Activated CD4-positive, alpha-beta memory T cell treated with anti-CD3 and anti-CD28 coated beads, Interleukin-2, amount 10 ng/mL, durations not matched to agents 7 days and 5 days (primary cell): ENCODE data around the gene RANBP3. TPM values are rescaled to one million over a fixed set of nuclear protein-coding genes. Genes with fewer than 3 reads are reported as not detected.

Source experiments
- CTCF ChIA-PET: fragments of 350-600 bp; sonication (Branson Sonifier 250); formaldehyde crosslinking; loops from one replicate; lab custom pipeline; 2021; ENCODE audit warnings: antibody characterized with exemption, inconsistent platforms; lab: Charles Lee
- POLR2A ChIA-PET: fragments of 350-600 bp; sonication (Branson Sonifier 250); formaldehyde crosslinking; loops from one replicate; lab custom pipeline; 2021; ENCODE audit warnings: antibody characterized with exemption; lab: Charles Lee
- DNase-seq: peaks from one replicate; pipeline ENCODE4 v3.0.0-alpha.2; 2020
- H3K27ac Mint-ChIP-seq: one replicate; pipeline ENCODE4 v1.8.0; 2021; ENCODE audit warnings: mild to moderate bottlenecking, mixed read lengths
- H3K27me3 Mint-ChIP-seq: one replicate; pipeline ENCODE4 v1.8.0; 2021; ENCODE audit warnings: mixed read lengths
- H3K36me3 Mint-ChIP-seq: one replicate; pipeline ENCODE4 v1.8.0; 2021; ENCODE audit warnings: low read depth, mixed read lengths
- H3K4me1 Mint-ChIP-seq: one replicate; pipeline ENCODE4 v1.8.0; 2021; ENCODE audit warnings: mixed read lengths
- H3K4me3 Mint-ChIP-seq: one replicate; pipeline ENCODE4 v1.8.0; 2021; ENCODE audit warnings: mild to moderate bottlenecking, mixed read lengths
- H3K9me3 Mint-ChIP-seq: one replicate; pipeline ENCODE4 v1.8.0; 2021; ENCODE audit warnings: mixed read lengths
- total RNA-seq, 2 experiments: library from RNA; stranded (reverse); gene quantifications; one replicate each; pipeline ENCODE4 v1.2.3, GENCODE V29; 2021

Gene RANBP3
- total RNA-seq, 2 experiments from 2014 or later: 78.1 to 85.1 TPM

DNA sequence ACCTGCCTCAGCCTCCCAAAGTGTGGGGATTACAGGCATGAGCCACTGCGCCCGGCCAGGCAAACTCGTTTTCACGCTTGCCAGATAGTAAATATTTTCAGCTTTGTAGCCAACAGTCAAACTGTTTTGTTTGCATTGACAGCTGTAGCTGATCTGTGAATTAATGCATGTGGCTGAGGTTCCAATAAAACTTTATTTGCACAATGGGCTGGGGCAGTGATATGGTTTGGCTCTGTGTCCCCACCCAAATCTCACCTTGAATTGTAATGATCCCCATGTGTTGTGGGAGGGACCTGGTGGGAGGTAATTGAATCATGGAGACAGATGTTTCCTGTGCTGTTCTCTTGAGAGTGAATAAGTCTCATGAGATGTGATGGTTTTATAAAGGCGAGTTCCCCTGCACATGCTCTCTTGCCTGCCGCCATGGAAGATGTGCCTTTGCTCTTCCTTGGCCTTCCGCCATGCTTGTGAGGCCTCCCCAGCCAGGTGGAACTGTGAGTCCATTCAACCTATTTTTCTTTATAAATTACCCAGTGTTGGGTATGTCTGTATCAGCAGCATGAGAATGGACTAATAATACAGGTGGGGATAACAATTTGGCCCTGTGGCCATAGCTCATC is 22.4 kb upstream of the RANBP3 start:
- Mint-ChIP-seq H3K27ac (no peak overlapping the region), H3K27me3 (no peaks in the 10 kb centered on the region), H3K4me1 (no peaks in the 10 kb centered on the region), H3K36me3 (peaks cover 9% of the 10 kb centered on the region), H3K9me3 (peaks cover 4% of the 10 kb centered on the region), H3K4me3 (no peak overlapping the region)
- ChIA-PET POLR2A (no interaction called here), CTCF (no interaction called here)
- no peak for DNase-seq

DNA sequence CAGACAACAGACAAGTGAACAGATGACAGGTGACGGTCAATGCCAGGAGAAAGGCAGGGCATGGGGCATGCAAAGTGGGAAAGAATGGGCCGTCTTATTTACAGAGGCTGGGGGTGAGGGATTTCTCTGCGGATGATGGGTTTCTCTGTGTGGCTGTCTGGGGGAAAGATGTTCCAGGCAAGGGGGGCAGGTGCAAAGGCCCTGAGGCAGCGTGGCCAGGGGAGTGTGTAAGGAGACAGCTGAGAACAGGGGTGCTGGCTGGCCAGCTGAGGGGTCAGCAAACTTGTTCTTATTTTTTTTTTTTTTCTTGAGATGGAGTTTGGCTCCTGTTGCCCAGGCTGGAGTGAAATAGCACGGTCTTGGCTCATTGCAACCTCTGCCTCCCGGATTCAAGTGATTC is 21.8 kb upstream of the RANBP3 start:
- peaks cover 4% of the 10 kb centered on the region for H3K9me3 Mint-ChIP-seq
- ChIA-PET POLR2A (no interaction called here), CTCF (no interaction called here)
- H3K4me3 Mint-ChIP-seq: no peak overlapping the region
- no peaks in the 10 kb centered on the region for H3K4me1 Mint-ChIP-seq
- no peak for DNase-seq
- H3K36me3 Mint-ChIP-seq: peaks cover 9% of the 10 kb centered on the region
- no peaks in the 10 kb centered on the region for H3K27me3 Mint-ChIP-seq
- H3K27ac Mint-ChIP-seq: no peak overlapping the region

DNA sequence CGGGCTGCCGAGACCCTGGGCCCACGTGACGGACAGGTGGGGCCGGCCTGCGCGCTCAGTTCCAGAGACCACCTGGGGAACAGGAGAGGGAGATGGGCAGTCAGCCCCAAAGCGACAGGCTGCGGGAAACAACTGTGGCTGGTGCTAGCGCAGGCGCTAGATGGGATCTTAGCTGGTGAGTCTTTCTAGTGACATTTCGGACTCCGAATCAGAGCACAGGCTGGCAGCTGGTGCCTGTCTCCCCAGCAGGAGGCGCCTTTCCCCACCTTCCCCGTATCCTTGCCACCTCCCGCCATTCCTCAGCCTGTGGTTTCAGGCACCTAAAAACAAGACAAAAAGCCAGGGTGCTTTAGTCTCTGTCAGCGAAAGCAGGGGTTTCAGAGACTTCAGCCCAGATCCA is 19.4 kb upstream of the RANBP3 start:
- Mint-ChIP-seq H3K27ac (no peak overlapping the region), H3K27me3 (no peaks in the 10 kb centered on the region), H3K36me3 (peaks cover 9% of the 10 kb centered on the region), H3K4me1 (no peaks in the 10 kb centered on the region), H3K9me3 (peaks cover 4% of the 10 kb centered on the region), H3K4me3 (no peak overlapping the region)
- ChIA-PET POLR2A (no interaction called here), CTCF (interaction anchor here (1.0 kb wide), 2 partner anchors 10 to 25 kb away, joined by 3 to 4 read pairs; no protein-coding TSS in a partner anchor)
- no peak for DNase-seq

DNA sequence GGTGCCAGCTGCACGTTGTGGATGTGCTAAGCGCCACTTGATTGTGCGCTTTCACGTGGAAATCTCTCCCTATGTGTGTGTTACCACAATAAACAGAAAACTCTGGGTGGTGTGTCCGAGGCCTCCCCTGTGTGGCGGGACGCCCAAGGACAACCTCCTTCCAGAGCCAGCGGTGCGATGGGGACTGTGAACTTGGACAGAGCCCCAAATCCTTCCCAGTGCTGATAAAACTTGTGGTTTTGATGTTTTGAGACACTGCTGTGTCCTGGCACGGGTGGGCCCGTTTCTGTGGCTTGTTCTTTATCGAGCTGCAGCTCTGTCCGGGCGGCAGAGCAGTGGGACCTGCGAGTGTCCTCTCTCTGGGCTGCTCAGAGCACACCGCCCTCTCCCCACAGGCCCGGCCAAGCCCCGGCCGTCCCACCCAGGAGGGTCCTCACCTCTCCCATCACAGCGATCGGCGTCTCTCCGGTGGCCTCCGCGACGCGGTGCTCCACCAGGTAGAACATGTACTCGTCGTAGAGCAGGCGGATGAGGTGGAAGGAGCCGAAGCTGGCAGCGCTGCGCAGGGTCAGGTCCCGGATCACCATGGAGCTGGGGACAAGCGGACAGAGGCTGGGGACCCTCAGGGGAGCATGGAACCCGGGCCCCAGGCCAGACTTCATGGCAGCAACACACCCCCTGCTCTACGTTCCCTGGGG is 18.8 kb upstream of the RANBP3 start:
- Mint-ChIP-seq H3K4me1 (no peaks in the 10 kb centered on the region), H3K36me3 (peaks cover 9% of the 10 kb centered on the region), H3K9me3 (peaks cover 4% of the 10 kb centered on the region), H3K4me3 (no peak overlapping the region), H3K27me3 (no peaks in the 10 kb centered on the region), H3K27ac (no peak overlapping the region)
- ChIA-PET CTCF (interaction anchor here (1.0 kb wide), 1 partner anchor 26 kb away, joined by 4 read pairs; no protein-coding TSS in a partner anchor), POLR2A (no interaction called here)
- no peak for DNase-seq

DNA sequence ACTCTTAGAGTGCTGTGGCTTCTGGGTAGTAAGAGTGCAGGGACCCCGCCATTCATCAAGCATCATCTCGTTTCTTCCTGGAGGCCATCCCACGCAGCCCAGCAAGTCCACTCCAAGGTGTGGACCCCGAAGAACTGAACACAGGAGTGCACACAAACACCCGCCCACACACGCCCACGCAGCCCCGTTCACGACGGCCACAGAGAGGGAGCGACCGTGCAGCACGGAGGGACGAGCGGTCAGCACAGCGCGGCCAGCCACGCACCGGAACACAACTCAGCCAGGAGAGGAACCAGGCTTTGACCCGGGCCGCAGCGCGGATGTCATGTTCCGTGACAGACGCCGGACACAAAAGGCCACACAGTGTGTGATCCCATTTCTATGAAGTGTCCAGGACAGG is 18.2 kb upstream of the RANBP3 start:
- Mint-ChIP-seq H3K4me3 (no peak overlapping the region), H3K27me3 (no peaks in the 10 kb centered on the region), H3K27ac (no peak overlapping the region), H3K36me3 (peaks cover 9% of the 10 kb centered on the region), H3K9me3 (peaks cover 4% of the 10 kb centered on the region), H3K4me1 (no peaks in the 10 kb centered on the region)
- ChIA-PET POLR2A (no interaction called here), CTCF (no interaction called here)
- DNase-seq: no peak

DNA sequence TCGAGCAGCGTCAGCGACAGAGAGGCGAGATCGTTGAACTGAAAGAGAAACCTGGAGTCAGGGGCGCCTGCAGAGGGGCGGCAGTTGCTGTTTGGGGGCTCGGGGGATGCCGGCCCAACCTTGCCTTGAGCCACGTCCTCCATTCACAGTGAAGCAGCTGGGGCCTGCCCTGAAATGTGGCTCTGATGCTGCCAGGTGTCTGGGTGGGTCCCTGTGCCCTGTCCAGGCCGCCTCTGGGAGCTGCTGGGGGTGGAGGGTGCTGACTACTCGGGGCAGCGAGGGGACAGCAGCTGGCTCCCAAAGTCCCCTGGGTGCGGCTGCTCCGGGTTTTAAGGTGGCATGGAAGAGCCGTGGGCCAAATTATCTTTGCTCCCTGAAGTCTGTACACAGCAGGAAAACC is 17.7 kb upstream of the RANBP3 start:
- no peak overlapping the region for H3K27ac Mint-ChIP-seq
- H3K9me3 Mint-ChIP-seq: peaks cover 3% of the 10 kb centered on the region
- H3K4me1 Mint-ChIP-seq: no peaks in the 10 kb centered on the region
- CTCF ChIA-PET: no interaction called here
- POLR2A ChIA-PET: no interaction called here
- H3K27me3 Mint-ChIP-seq: no peaks in the 10 kb centered on the region
- peaks cover 6% of the 10 kb centered on the region for H3K36me3 Mint-ChIP-seq
- no peak overlapping the region for H3K4me3 Mint-ChIP-seq
- DNase-seq: no peak

DNA sequence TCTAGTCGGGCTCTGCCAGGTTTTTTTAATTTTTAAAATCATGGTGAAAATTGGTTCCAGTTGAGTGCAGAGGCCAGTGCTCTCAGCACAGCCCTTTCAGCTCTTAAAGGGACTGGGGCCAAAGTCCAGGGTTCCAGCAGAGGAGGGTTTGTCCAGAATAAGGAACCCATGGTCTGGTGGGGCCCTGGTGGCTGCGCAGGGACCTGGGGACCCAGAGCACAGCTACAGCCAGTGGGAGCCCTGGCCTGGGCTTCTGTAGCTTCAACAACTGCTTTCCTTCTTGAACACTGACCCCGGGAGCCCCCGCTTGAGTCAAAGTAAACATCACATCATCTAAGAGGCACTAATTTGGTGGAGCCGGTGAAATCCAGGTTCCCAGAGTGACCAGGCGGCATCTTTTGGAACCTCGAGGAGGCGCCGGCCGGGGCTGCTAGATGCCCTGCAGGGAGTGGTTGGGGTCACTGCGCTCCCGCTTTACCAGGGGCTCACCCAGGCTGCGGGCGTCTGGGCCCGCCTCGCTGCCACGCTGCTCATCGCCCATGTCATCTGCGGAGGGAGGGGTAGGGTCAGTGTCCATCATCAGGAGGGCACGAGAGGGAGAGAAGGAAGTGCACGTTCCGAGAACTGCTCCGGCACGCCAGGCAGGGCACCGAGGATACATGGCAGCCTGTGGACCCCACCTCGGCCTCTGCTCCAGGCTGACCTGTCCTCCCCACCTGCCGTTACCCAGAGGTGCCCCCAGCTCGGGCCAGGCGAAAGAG is 16.6 kb upstream of the RANBP3 start:
- peaks cover 3% of the 10 kb centered on the region for H3K36me3 Mint-ChIP-seq
- H3K4me3 Mint-ChIP-seq: no peak overlapping the region
- no peaks in the 10 kb centered on the region for H3K27me3 Mint-ChIP-seq
- no peak for DNase-seq
- peaks cover 2% of the 10 kb centered on the region for H3K4me1 Mint-ChIP-seq
- H3K27ac Mint-ChIP-seq: no peak overlapping the region
- CTCF ChIA-PET: no interaction called here
- POLR2A ChIA-PET: interaction anchor here (0.8 kb wide), 1 partner anchor 11 kb away, joined by 3 read pairs; no protein-coding TSS in a partner anchor
- no peaks in the 10 kb centered on the region for H3K9me3 Mint-ChIP-seq

DNA sequence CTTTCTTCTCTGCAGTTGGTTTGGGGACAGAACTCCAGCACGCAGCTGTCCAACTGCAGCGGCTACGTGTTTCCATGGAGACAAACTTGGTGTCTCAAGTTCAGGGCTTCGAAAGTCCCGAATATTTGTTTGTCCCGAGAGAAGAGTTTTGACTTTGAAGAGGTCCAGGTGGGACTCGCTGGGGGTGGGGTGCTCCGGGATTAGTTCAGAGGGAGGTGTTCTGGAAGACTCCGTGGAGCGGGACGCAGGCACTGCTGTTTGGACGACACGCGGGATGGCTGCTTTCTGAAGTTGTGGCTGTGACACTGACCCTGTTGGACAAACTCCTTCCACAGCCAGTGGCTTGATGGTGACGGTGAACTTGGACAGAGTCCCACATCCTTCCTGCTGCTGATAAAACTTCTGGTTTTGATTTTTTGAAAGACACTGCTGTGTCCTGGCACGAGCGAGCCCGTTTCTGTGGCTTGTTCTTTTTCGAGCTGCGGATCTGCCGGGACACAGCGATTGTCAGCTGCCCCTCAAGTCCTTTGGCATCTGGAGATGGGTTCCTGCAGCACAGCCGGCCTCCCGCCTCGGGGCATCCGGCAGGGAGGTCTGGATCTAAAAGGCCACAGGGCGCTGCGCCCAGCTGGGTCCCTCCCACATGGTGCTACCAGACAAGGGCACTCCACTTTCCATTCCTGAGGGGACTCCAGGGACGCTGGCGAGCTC is 15.9 kb upstream of the RANBP3 start:
- Mint-ChIP-seq H3K27ac (no peak overlapping the region), H3K4me3 (no peak overlapping the region), H3K36me3 (no peaks in the 10 kb centered on the region), H3K4me1 (peaks cover 5% of the 10 kb centered on the region), H3K27me3 (no peaks in the 10 kb centered on the region), H3K9me3 (no peaks in the 10 kb centered on the region)
- no peak for DNase-seq
- ChIA-PET CTCF (interaction anchor here (0.9 kb wide), 1 partner anchor 29 kb away, joined by 3 read pairs; no protein-coding TSS in a partner anchor), POLR2A (interaction anchor here (0.8 kb wide), 1 partner anchor 10 kb away, joined by 3 read pairs; no protein-coding TSS in a partner anchor)

DNA sequence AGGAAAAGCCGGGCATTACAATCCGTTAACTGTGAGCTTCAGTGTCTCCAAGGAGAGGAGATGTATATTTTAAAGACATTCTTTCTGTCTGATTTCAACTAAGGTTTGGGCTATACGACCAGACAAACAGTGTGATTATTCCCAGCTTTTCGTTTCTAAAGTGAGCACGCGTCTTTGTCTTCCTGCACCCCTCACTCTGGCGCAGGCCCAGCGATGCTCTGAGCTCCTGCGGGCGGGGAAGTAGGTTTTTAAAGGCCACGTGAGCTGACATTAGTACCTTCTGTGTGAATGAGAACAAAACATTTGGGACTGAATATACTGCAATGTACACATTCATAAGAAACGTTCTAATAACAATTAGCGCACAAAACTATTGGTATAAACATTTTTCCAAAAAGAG is 15.3 kb upstream of the RANBP3 start:
- ChIA-PET POLR2A (interaction anchor here (0.7 kb wide), 1 partner anchor 1512 kb away, joined by 3 read pairs; no protein-coding TSS in a partner anchor), CTCF (interaction anchor here (0.6 to 0.9 kb wide), 2 partner anchors 16 to 30 kb away, joined by 3 read pairs; no protein-coding TSS in a partner anchor)
- Mint-ChIP-seq H3K27ac (no peak overlapping the region), H3K36me3 (no peaks in the 10 kb centered on the region), H3K4me3 (no peak overlapping the region), H3K9me3 (no peaks in the 10 kb centered on the region), H3K4me1 (peaks cover 8% of the 10 kb centered on the region), H3K27me3 (no peaks in the 10 kb centered on the region)
- DNase-seq: no peak

DNA sequence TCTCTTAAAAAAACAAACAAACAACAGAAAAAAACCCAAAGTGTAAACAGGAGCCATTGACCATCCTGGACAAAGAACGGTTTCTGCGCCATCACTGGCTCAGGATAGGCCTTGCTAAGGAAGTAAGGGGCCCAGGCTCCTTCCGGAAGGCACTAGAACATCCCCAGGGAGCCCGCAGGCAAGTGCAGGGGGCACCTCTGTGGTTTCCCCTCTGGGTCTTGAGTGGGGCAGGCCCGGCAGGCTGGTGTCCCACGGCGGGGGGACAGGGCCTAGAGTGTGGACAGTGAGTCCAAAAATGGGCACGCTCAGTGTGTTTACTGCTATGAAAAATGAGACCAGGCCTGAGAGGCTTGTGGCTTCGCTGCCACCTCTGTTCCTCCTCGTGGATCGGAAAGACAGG is 14.8 kb upstream of the RANBP3 start:
- Mint-ChIP-seq H3K4me1 (peaks cover 10% of the 10 kb centered on the region), H3K4me3 (no peak overlapping the region), H3K27me3 (no peaks in the 10 kb centered on the region), H3K27ac (no peak overlapping the region), H3K36me3 (no peaks in the 10 kb centered on the region), H3K9me3 (no peaks in the 10 kb centered on the region)
- ChIA-PET POLR2A (interaction anchor here (0.7 kb wide), 1 partner anchor 1513 kb away, joined by 3 read pairs; no protein-coding TSS in a partner anchor), CTCF (interaction anchor here (0.6 to 0.9 kb wide), 2 partner anchors 17 to 30 kb away, joined by 3 read pairs; no protein-coding TSS in a partner anchor)
- DNase-seq: no peak

DNA sequence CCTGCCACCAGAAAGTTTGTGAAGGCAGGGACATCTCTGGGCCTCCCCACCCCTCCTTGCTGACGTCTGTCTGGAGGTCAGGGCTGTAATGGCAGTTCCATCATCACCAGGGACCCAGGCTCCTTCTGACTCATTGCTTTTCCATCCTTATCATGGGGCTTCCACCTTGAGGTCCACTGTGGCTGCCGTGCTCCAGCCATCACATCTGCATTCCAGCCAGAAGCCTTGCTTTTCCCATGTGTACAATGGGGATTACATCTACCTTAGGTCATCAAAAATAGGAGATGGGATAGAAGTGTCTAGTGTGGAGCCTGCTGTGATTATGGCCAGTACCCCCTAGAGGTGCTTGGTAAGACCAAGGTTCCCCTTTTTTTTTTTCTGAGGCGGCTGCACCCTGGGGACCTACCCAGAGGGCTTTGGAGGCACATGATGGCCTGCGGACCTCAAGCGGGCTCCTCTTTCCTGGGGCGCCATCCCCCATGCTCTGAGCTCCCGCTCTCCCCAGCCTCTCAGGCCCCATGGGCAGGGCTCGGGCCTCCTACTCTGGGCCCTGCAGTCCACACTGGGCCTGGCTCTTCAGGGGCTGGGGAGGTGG is 13.4 kb upstream of the RANBP3 start:
- Mint-ChIP-seq H3K36me3 (no peaks in the 10 kb centered on the region), H3K27me3 (no peaks in the 10 kb centered on the region), H3K27ac (no peak overlapping the region), H3K9me3 (no peaks in the 10 kb centered on the region), H3K4me3 (no peak overlapping the region), H3K4me1 (peaks cover 18% of the 10 kb centered on the region)
- CTCF ChIA-PET: interaction anchor here (0.9 kb wide), 1 partner anchor 187 kb away, joined by 3 read pairs; no protein-coding TSS in a partner anchor
- no peak for DNase-seq
- POLR2A ChIA-PET: interaction anchor here (4.0 kb wide), 1 partner anchor 12 kb away, joined by 19 read pairs; the partner anchor contains the start of gene RANBP3

DNA sequence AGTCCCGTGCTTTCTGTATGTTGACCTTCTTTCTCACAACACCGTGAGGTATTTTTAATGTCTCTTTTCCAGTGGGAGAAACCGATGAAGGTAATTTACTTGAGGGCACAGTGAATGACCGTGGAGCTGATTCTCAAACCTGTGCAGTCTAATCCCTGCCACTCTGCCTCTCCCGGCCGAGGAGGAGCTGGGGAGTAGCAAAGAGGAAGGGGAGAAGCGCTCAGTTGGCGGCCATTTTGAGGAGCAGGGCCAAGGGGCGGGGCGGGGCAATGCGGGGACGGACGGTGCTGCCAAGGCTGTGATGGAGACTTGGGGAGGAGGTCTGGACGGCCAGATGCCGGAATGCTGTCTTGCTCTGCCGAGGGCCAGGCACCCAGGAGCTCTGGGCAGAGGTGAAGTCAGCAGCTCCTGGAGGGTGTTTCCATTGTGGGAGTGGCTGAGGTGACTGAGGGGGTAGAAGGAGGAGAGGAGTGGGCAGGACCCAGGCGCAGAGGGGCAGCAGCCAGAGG is 12.4 kb upstream of the RANBP3 start:
- Mint-ChIP-seq H3K4me3 (no peak overlapping the region), H3K27me3 (no peaks in the 10 kb centered on the region), H3K4me1 (peaks cover 18% of the 10 kb centered on the region), H3K36me3 (no peaks in the 10 kb centered on the region), H3K9me3 (no peaks in the 10 kb centered on the region), H3K27ac (no peak overlapping the region)
- POLR2A ChIA-PET: interaction anchor here (4.0 kb wide), 1 partner anchor 12 kb away, joined by 19 read pairs; the partner anchor contains the start of gene RANBP3
- CTCF ChIA-PET: interaction anchor here (0.8 to 0.9 kb wide), 2 partner anchors 32 to 186 kb away, joined by 3 read pairs; no protein-coding TSS in a partner anchor
- no peak for DNase-seq
